Measurements from ENCODE around the gene PPP3CA. TPM values are rescaled to one million over a fixed set of nuclear protein-coding genes. Genes with fewer than 3 reads are reported as not detected.

The PPP3CA gene
- total RNA-seq, 1 experiment from 2014 or later: 40.2 TPM

GRCh38 chr4:101160792-101161592 is 186.3 kb downstream of the PPP3CA start:
- Histone ChIP-seq H3K36me3 (ENCODE audit: low read depth) (no peaks in the 10 kb centered on the region), H3K27ac (no peak overlapping the region), H4K20me1 (ENCODE audit: insufficient read depth) (no peaks in the 10 kb centered on the region), H3K27me3 (ENCODE audit: insufficient read depth, low read depth) (no peaks in the 10 kb centered on the region), H3K9me2 (ENCODE audit: insufficient read depth) (no peaks in the 10 kb centered on the region), H3K9me3 (ENCODE audit: insufficient read depth, low read depth) (no peaks in the 10 kb centered on the region), H3K4me2 (no peak overlapping the region), H3K79me2 (ENCODE audit: low read depth) (no peaks in the 10 kb centered on the region), H3F3A (ENCODE audit: insufficient read depth, low read depth) (no peaks in the 10 kb centered on the region), H3K4me1 (replicated peaks; ENCODE audit: insufficient read depth) (no peaks in the 10 kb centered on the region; the same call in 1 of the 2 replicates), H3K4me3 (no peak overlapping the region), H2AFZ (no peak overlapping the region)
- no TSS peak for BruUV-seq (replicated peaks)
- intact Hi-C loops (cut with micrococcal nuclease; ENCODE audit: unreplicated experiment): no loop called here
- CTCF ChIA-PET: no interaction called here
- TF ChIP-seq EZH2 (IDR thresholded peaks at IDR 0.05; ENCODE audit: low read depth): no peak
- TF ChIP-seq, protein P1, sequence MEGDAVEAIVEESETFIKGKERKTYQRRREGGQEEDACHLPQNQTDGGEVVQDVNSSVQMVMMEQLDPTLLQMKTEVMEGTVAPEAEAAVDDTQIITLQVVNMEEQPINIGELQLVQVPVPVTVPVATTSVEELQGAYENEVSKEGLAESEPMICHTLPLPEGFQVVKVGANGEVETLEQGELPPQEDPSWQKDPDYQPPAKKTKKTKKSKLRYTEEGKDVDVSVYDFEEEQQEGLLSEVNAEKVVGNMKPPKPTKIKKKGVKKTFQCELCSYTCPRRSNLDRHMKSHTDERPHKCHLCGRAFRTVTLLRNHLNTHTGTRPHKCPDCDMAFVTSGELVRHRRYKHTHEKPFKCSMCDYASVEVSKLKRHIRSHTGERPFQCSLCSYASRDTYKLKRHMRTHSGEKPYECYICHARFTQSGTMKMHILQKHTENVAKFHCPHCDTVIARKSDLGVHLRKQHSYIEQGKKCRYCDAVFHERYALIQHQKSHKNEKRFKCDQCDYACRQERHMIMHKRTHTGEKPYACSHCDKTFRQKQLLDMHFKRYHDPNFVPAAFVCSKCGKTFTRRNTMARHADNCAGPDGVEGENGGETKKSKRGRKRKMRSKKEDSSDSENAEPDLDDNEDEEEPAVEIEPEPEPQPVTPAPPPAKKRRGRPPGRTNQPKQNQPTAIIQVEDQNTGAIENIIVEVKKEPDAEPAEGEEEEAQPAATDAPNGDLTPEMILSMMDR (conservative IDR thresholded peaks at IDR 0.05): no peak
- DNase-seq: peak in 1 of 2 experiments; percentile 39
- POLR2A ChIA-PET (ENCODE audit: unreplicated experiment): no interaction called here

- no peaks in the 10 kb centered on the region for H3K36me3 ChIP-seq (ENCODE audit: low read depth)
- no peaks in the 10 kb centered on the region for H3K79me2 ChIP-seq (ENCODE audit: low read depth)
- BruUV-seq (replicated peaks): no TSS peak
- intact Hi-C loops (cut with micrococcal nuclease; ENCODE audit: unreplicated experiment): no loop called here
- H4K20me1 ChIP-seq (ENCODE audit: insufficient read depth): no peaks in the 10 kb centered on the region
- ChIA-PET POLR2A (ENCODE audit: unreplicated experiment) (no interaction called here), CTCF (no interaction called here)
- no peak overlapping the region for H3K4me3 ChIP-seq
- no peak for DNase-seq
- H3K4me1 ChIP-seq (replicated peaks; ENCODE audit: insufficient read depth): peaks cover 9% of the 10 kb centered on the region; the same call in 1 of the 2 replicates
- no peak overlapping the region for H3K27ac ChIP-seq
- TF ChIP-seq EZH2 (IDR thresholded peaks at IDR 0.05; ENCODE audit: low read depth): no peak
- TF ChIP-seq, protein P1 (conservative IDR thresholded peaks at IDR 0.05): no peak
- H2AFZ ChIP-seq: no peak overlapping the region
- H3K27me3 ChIP-seq (ENCODE audit: insufficient read depth, low read depth): no peaks in the 10 kb centered on the region
- no peaks in the 10 kb centered on the region for H3F3A ChIP-seq (ENCODE audit: insufficient read depth, low read depth)
- no peak overlapping the region for H3K4me2 ChIP-seq
- H3K9me2 ChIP-seq (ENCODE audit: insufficient read depth): no peaks in the 10 kb centered on the region
- H3K9me3 ChIP-seq (ENCODE audit: insufficient read depth, low read depth): no peaks in the 10 kb centered on the region
These were observed 188.8 kb downstream of the PPP3CA start for GRCh38 chr4:101158507-101158906.

DNA sequence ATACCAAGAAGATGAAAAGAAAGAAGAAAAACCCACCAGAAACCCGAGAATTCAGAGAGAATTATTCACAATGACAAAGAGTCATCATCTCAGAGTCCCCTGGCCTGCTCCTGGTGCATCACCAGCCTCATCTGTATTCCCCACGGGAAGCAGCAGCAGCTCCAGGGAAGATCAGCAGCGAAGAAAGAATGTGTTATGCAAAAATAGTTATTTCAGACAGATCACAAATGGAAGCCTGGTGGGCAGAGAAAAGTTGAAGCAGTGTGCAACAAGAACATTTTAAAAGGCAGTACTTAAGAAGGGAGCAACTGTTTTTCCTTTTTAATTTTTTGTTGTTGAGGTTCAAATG is 189.2 kb downstream of the PPP3CA start:
- no peaks in the 10 kb centered on the region for H3K79me2 ChIP-seq (ENCODE audit: low read depth)
- no peak overlapping the region for H3K4me3 ChIP-seq
- TF ChIP-seq EZH2 (IDR thresholded peaks at IDR 0.05; ENCODE audit: low read depth): no peak
- TF ChIP-seq, protein P1 (conservative IDR thresholded peaks at IDR 0.05): no peak
- DNase-seq: no peak
- ChIA-PET POLR2A (ENCODE audit: unreplicated experiment) (no interaction called here), CTCF (no interaction called here)
- no peak overlapping the region for H3K4me2 ChIP-seq
- no peak overlapping the region for H2AFZ ChIP-seq
- no peaks in the 10 kb centered on the region for H3K36me3 ChIP-seq (ENCODE audit: low read depth)
- H3K4me1 ChIP-seq (replicated peaks; ENCODE audit: insufficient read depth): peaks cover 9% of the 10 kb centered on the region; the same call in 1 of the 2 replicates
- no peaks in the 10 kb centered on the region for H3F3A ChIP-seq (ENCODE audit: insufficient read depth, low read depth)
- intact Hi-C loops (cut with micrococcal nuclease; ENCODE audit: unreplicated experiment): no loop called here
- no TSS peak for BruUV-seq (replicated peaks)
- H3K9me2 ChIP-seq (ENCODE audit: insufficient read depth): no peaks in the 10 kb centered on the region
- no peak overlapping the region for H3K27ac ChIP-seq
- H3K27me3 ChIP-seq (ENCODE audit: insufficient read depth, low read depth): no peaks in the 10 kb centered on the region
- no peaks in the 10 kb centered on the region for H4K20me1 ChIP-seq (ENCODE audit: insufficient read depth)
- H3K9me3 ChIP-seq (ENCODE audit: insufficient read depth, low read depth): no peaks in the 10 kb centered on the region
